HG03457 (cell line): Measurements from ENCODE around the gene SLC41A1.

Experiments
- ATAC-seq: cut with Tn5 transposase; IDR thresholded peaks from one replicate; pipeline ENCODE4 v1.9.1; 2021; ENCODE audit warnings: moderate number of reproducible peaks; ENCODE audit not compliant: unreplicated experiment

Gene SLC41A1

GRCh38 chr1:205792481-205792881, 20.5 kb downstream of the SLC41A1 start:
- ATAC-seq = no peak

- no peak for ATAC-seq
These were observed 21.3 kb downstream of the SLC41A1 start for GRCh38 chr1:205791568-205792180.

- ATAC-seq = no peak
These were observed 25.6 kb downstream of the SLC41A1 start for GRCh38 chr1:205787287-205787916.

GRCh38 chr1:205786601-205787000, 26.4 kb downstream of the SLC41A1 start:
- ATAC-seq = no peak

- no peak for ATAC-seq
These were observed 27.6 kb downstream of the SLC41A1 start for GRCh38 chr1:205785446-205785845.

GRCh38 chr1:205783904-205784303, 29.1 kb downstream of the SLC41A1 start:
- no peak for ATAC-seq

GRCh38 chr1:205783433-205783795, 29.6 kb downstream of the SLC41A1 start:
- no peak for ATAC-seq

- ATAC-seq = no peak
These were observed 30.2 kb downstream of the SLC41A1 start for GRCh38 chr1:205782627-205783432.

- ATAC-seq = no peak
These were observed 32.7 kb downstream of the SLC41A1 start for GRCh38 chr1:205780335-205780734.

GRCh38 chr1:205777994-205778393, 35.0 kb downstream of the SLC41A1 start:
- no peak for ATAC-seq

GRCh38 chr1:205775717-205776056, 37.3 kb downstream of the SLC41A1 start:
- ATAC-seq = no peak

- ATAC-seq = peak; percentile 62
These were observed 37.8 kb downstream of the SLC41A1 start, which contains the start of gene RAB29 for GRCh38 chr1:205775015-205775716. TSS of gene RAB29 (minus strand) at chr1:205775482. CDS start at chr1:205774956, 526 bp downstream.

GRCh38 chr1:205774198-205775014, 38.6 kb downstream of the SLC41A1 start:
- no peak for ATAC-seq

GRCh38 chr1:205772607-205773032, 40.4 kb downstream of the SLC41A1 start:
- peak; percentile 31 for ATAC-seq

GRCh38 chr1:205770618-205771017, 42.4 kb downstream of the SLC41A1 start:
- ATAC-seq = no peak

GRCh38 chr1:205769641-205770365, 43.2 kb downstream of the SLC41A1 start:
- ATAC-seq = no peak

- ATAC-seq = no peak
These were observed 45.8 kb downstream of the SLC41A1 start for GRCh38 chr1:205767248-205767647.

GRCh38 chr1:205766570-205766969, 46.4 kb downstream of the SLC41A1 start:
- ATAC-seq = no peak

- no peak for ATAC-seq
These were observed 47.0 kb downstream of the SLC41A1 start for GRCh38 chr1:205766038-205766437.

GRCh38 chr1:205764578-205764977, 48.4 kb downstream of the SLC41A1 start:
- ATAC-seq = no peak
